Activated gamma-delta T cell treated with Interleukin-2 at 50 U/mL for 16 hours (primary cell): ENCODE data around the gene SAMD11.
"Not testable (repeated sequence)": the region's sequence is repeated elsewhere in the genome, so short reads cannot be mapped to it uniquely, and the experiment has no call there.

ENCODE experiments used
- DNase-seq: peaks from one replicate; pipeline ENCODE4 v3.0.0-alpha.2; 2020

Gene SAMD11

DNA sequence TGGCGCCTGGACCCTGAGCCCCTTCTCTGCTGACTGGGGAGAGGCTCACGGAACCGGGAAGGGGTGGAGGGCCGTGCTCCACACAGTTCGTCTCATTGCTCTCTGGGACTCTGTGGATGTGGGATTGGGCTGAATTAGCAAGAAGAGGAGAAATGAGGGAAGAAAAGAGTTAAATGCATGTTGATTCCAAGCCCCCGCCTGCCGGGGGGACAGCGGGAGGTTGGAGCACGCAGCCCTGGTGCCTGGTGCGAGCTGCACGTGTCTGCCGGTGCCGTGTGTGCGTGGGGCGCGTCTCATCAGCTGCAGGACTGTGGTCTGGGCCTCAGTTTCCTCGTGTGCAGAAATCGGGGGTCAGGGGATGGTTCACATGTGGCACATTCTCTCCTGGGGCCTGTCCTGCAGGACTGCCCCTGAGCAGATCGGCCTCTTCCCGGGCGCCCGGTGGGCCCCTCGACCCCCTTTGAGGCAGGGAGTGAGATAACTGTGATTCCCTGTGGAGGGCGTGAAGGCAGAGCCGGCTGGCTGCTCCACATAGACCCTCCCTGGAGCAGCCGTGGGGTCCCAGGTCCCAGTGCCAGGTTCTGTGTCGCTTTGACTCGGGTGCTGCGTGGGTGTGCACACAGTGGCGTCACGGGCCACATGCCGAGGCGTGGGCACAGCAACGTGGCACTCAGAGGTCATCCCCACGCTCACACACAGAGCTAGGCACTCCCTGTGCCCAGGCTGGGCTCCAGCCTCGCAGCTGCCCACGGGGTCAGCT is 11.4 kb downstream of the SAMD11 start:
- no peak for DNase-seq

DNA sequence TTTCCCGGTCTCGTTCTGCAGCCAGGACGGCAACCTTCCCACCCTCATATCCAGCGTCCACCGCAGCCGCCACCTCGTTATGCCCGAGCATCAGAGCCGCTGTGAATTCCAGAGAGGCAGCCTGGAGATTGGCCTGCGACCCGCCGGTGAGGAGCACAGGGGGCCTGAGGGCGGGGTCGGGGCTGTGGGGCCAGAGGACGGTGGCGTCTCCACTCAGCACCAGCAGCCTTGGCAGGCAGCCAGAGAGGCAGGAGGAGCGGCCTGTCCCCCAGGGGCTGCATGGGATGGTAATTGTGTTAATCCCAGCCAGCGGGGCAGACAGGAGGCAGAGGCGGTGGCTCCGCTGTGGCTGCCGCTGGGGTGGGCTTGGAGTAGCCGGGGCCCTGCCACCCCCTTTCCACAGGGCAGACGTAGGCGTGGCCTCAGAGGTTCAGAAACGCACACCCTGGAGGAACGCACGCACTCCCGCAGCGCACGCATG is 12.1 kb downstream of the SAMD11 start:
- no peak for DNase-seq

DNA sequence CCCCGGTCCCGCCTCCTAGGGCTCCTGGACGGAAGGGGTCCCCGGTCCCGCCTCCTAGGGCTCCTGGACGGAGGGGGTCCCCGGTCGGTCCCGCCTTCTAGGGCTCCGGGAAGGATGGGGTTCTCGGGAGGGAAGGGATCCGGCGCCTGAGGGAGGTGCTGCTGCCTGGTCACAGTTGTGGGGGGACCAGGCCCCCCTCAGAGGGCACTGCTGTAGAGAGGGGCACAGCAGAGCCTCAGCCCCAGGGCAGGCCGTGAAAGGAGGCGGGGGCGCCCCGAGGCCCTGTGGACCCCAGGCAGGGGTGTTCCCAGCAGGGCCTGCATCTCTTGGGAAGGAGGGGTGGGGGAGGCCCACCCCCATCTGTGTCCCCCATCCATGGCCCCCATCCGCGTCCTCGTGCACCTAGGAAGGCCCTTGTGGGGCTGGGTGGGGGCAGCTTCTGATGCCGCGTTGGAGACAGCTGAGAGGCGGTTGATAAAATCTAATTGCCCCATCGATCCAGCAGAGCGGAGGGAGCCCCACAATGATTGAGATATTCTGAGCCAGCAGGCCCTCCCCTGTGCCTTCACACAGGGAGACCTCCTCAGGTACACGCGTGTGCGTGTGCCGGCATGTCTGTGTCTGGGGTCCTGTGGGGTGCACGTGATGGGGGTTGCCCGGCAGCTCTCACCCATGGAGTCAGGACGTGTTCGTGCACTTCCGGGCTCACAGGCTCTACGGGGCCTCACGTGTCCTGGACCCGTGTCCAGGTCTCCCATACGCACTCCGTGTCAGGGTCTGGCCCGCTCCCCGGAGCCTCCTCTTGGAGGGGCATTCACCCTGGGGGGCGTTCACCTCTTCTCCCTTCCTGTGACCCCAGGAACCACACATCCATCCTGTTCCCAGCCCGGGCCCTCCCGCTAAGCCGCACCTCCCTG is 12.9 kb downstream of the SAMD11 start:
- no peak for DNase-seq

DNA sequence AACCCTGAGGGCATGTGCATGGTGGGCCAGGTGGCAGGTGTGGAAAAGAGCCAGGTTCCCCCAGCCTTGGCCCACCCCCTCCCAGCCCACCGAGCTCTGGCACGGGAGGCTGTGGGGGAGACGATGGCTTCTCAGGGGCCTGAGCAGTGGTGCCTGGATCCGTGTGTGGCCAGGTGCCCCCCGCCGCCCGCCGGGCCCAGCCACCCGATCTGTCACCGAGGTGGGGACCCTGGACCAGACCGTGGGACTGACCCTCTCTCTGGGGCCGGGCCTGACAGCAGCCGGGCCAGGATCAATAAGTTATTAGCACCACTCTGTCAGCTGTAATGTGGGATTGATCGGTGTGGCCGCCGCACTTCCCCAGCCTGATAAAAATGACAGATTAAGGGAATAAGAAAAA is 13.8 kb downstream of the SAMD11 start:
- DNase-seq = no peak

DNA sequence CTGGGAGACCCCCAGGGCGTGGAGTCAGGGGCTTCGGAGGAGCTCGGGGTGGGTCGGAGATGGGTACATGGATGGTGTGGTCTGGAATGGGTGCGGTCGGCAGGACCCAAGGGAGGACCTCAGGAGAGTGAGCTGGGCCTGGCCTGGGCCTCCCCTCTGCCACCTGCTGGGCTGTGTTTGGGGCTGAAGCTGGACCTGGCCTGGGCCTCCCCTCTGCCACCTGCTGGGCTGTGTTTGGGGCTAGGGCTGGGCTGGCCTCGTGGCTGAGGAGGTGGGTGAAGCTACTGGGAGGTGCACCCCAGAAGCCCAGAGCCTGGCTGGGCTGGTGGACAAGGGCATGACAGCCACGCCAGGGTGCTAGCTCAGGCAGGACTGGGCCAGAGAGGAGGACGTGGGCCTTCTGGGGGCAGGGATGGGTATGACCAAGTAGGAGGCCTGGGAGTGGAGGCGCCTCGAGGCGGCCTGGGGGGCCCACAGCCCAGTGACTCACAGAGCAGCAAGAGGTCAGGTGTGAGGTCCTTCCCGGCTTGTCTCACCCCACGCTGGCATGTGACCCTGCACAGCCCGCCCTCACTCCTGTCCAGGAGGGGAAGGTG is 14.5 kb downstream of the SAMD11 start:
- no peak for DNase-seq

DNA sequence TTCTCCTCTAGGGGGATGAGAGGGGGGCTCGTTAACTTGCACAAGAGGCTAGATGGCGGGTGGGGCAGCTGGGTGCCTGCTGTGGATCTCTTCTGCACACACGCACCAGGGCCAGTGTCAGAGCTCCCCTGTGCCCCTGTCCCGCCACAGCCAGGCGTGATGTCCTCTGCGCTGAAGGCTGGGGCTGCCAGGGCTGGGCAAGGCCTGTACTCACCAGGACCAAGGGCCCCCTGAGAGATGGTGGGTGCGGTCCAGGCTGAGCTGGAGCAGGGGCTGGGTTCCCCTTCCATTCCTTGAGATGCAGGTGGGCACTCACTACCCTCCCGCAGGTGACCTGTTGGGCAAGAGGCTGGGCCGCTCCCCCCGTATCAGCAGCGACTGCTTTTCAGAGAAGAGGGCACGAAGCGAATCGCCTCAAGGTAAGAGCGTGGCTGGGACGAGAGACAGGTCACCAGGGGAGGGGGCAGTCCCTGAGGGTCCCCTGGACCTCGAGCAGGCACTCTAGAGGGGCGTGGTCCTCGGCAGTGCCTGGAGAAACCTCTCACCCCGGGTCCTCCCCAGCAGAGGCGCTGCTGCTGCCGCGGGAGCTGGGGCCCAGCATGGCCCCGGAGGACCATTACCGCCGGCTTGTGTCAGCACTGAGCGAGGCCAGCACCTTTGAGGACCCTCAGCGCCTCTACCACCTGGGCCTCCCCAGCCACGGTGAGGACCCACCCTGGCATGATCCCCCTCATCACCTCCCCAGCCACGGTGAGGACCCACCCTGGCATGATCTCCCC is 15.2 kb downstream of the SAMD11 start:
- DNase-seq = no peak

DNA sequence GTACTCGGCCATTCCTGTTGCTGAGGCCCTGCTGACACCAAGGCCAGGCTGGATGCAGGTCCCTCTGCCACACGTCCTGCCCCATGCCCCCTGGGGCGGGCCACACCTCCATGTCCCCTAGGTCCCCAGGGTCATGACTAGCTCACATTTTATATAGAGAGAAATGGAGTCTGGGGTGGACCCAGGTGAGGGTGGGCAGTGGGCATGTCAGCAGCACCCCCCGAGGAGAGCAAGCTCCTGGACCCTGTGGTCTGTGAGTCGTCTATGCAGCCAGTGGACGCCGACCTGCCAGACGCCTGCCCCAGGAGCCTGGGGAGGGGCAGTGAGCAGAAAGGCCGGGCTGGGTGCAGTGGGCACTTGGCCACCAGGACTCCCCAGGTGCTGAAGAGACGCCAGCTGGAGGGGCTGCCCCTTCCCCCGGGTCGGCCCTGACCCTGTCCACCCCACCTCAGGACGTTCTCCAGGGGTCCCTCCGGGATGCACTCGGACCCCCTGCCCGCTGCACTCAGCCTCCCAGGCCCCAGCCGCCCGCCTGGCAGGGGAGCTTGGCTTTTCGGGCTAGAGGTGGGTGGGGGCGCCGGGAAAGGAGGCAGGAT is 15.9 kb downstream of the SAMD11 start:
- DNase-seq = no peak

DNA sequence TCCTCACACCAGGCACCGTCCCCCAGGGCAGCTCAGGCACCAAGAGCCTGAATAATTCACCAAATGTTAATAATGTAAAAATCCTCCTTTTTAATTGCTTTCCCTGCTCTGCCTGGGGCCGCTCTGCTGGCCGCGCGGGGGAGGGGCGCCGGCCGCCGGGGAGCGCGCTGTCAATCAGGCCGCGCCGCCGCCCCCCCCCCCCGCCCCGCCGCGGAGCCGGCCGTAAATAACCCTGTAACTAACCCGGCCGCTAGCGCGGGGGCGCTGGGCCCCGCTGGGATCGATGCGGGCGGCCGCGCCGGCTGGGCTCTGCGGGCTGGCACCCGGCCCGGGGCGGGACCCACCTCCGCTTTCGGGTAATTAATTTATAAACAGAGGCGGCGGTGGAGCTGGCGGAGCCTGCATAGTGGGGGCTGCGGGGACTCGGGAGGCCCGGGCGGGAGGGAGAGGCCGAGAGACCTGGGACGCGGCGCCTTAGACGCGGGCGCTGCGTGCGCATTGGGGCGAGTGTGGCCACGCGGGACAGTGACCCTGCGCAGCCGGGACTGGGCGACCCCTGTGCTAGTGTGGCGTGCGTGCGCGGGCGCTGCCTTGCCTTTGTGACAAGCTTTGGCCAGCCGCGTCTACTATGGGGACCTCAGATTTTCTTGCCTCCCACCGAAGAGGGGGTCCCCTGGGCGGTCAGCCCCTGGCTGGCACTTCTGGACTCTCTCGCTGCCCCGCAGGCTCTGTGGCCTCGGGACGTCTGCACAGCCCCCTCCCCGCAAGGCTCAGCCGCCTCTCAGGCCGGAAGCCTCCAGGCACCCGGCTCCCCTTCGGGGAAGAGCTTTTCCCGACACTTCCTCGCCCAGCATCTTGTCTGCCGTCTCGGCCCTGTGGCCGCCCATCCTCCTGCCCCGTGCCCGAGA is 16.6 kb downstream of the SAMD11 start:
- no peak for DNase-seq

DNA sequence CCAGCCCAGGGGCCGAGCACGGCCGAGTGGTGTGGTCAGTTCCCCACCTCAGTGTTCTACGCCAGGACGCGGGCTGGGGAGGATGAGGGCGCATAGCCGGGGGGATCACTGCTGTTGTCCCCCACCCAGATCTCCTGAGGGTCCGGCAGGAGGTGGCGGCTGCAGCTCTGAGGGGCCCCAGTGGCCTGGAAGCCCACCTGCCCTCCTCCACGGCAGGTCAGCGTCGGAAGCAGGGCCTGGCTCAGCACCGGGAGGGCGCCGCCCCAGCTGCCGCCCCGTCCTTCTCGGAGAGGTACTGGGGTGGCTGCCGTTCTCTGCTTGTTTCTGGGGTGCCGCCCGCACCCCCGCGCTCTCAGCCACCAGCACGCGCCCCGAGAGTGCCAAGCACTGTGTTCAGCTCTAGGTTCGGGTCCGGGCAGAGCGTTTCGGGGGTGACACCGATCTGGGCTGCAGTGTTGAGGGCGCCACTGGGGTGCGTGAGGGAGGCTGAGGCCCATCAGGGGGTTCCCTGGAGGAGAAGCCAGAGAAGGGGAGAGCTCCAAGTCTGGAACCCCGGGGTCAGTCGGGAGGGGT is 17.4 kb downstream of the SAMD11 start:
- no peak for DNase-seq

DNA sequence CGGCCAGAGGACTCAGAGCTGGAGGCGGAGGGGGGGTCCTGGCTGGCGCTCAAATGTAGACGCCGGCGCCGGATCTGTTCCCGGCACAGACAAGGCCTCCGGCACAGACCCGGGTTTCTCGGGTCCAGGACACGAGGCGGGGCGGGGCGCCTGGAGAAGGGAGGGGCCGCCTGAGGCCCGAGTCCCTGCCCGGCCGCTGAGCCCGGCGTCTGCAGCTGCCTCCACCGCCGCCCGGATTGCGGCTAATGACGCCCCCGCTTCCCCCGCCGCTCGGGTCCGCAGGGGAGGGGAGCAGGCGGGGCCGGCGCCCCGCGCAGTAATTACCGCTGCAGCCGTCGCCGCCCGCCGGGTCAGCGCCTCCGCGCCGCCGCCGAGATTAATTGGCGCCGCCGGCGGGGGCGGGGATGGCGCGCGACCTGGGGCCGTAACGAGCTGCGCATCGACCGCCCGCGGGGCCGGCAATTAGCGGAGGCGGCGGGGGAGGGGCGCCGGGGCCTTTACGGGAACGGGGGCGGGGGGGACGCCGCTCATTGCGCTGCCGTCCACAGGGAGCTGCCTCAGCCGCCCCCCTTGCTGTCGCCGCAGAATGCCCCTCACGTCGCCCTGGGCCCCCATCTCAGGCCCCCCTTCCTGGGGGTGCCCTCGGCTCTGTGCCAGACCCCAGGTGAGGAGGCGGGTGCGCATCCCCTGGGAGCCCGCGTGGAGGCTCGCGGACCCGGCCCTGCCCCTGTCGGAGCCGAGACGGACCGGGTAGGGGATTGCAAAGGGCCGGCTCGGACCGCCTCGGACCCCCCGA is 18.1 kb downstream of the SAMD11 start:
- DNase-seq = no peak

DNA sequence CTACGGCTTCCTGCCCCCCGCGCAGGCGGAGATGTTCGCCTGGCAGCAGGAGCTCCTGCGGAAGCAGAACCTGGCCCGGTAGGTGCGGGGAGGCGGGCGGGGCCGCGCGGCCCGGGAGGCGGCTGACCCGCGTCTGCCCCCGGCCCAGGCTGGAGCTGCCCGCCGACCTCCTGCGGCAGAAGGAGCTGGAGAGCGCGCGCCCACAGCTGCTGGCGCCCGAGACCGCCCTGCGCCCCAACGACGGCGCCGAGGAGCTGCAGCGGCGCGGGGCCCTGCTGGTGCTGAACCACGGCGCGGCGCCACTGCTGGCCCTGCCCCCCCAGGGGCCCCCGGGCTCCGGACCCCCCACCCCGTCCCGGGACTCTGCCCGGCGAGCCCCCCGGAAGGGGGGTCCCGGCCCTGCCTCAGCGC is 18.7 kb downstream of the SAMD11 start:
- no peak for DNase-seq

DNA sequence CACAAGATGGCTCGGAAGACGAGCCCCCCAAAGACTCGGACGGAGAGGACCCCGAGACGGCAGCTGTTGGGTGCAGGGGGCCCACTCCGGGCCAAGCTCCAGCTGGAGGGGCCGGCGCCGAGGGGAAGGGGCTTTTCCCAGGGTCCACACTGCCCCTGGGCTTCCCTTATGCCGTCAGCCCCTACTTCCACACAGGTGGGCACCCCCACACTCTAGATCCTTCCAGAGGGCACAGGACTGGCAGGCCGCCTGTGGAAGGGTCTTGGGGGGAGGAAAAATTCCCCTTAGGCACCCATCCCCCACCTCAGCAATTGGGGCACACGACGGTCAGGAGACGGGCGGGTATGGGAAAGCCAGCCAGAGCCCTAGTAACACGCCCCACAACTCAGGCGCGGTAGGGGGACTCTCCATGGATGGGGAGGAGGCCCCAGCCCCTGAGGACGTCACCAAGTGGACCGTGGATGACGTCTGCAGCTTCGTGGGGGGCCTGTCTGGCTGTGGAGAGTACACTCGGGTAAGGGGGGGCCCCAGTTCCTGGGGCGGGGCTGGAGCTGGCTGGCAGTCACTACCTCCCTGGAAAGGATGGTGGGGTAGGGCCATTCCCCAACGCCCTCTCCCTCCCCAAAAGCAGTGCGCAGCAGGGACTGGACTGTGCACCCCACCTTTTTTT is 19.3 kb downstream of the SAMD11 start:
- DNase-seq = no peak

DNA sequence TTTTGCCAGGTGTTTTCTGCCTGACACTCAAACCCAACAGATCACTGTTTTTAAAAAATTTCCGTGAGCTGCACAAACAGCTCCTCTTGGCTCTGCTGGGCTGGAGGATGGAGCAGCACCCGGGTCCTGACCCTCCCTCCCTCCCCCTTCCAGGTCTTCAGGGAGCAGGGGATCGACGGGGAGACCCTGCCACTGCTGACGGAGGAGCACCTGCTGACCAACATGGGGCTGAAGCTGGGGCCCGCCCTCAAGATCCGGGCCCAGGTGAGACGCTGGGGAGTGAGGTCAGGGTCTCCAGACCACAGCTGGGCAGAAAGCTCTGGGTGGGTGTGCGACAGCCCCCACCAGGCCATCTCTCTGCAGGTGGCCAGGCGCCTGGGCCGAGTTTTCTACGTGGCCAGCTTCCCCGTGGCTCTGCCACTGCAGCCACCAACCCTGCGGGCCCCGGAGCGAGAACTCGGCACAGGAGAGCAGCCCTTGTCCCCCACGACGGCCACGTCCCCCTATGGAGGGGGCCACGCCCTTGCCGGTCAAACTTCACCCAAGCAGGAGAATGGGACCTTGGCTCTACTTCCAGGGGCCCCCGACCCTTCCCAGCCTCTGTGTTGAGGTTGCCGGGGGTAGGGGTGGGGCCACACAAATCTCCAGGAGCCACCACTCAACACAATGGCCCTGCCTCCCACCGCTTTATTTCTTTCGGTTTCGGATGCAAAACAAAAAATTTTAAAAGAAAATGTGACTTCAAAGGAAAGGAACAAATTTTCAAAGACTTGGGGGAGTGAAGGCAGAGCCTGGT is 20.0 kb downstream of the SAMD11 start:
- DNase-seq = no peak

DNA sequence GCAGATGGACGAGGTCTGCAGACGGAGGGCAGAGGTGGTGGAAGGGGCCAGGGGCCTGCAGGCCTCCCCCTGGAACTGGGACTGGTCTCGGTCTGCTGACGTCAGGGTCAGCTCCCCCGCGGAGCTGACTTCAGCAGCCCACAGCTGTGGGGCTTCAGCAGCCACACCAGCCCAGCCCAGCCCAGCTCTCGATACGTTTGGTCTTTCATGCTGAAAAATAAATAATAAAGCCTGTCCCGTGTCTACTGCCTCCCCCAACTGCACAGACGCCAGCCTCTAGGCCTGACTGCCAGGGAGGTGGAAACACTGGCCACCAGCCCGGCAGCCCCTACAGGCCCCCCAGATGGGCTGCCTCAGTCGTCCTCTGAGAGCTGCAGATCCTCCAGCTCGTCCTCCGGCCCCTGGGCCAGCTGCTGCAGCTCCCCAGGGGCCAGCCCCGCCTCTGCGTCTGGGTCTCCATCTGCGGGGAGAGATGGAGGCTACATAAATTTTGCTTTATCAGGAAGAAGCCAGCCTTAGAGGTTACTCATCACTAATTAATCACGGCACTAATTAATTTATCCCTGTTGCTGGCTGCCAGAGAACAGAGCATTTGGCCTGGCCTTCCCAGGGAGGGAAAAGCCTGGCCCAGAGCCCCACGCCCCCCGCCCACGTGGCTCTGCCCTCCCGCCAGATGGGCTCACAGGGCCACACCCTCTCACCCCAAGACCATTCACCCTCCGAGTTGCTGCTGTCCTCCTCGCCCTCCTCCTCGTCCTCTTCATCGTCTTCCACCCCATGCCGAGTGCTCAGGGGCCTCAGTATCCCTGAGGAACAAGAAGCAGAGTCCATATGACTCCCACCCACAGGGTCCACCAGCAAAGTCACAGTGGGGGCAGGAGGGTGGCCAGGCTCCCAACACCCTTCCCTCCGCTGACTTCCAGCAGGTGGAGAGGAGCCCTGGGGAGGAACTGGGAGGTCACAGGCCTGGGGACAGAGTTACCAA is 20.9 kb downstream of the SAMD11 start:
- no peak for DNase-seq

DNA sequence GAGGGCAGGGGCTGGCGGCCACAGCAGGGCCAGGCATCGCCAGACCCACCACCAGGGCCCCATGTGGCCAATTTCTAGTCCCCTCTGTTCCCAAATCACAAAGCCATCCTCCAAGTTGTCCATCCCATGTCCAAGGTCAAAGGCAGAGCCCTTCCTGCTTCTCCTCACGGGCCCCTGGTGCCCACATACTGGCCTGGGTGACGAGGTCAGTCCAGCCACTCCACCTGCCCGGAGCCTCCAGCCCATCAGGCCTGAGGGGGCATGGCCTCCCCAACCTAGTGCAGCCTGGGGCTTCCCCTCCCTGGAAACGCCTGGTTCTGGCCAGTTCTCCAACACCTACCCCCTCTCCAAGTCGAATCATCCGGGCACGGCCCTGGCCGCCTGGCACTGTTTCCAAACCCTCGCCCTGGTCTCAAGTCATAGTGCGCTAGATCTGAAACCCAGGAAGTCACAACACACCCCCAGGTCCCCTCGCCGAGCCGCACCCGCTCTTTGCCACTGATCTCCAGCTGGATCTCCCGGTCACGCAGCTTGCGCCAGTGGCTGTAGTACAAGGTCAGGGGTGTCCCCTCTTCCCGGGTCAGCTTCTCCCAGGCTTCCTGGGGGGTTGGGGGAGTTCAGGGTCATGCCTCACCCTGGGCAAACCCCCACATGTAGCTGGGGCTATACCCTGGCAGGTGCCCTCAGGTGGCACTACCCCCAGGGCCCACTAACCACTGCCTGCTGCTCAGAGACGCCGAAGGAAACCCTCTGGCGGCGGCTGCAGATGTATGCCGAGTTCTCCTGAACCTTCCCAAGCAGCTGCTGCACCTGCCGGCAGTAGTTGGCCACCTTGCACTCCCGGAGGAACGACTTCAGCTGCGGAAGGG is 22.2 kb downstream of the SAMD11 start:
- DNase-seq = no peak

DNA sequence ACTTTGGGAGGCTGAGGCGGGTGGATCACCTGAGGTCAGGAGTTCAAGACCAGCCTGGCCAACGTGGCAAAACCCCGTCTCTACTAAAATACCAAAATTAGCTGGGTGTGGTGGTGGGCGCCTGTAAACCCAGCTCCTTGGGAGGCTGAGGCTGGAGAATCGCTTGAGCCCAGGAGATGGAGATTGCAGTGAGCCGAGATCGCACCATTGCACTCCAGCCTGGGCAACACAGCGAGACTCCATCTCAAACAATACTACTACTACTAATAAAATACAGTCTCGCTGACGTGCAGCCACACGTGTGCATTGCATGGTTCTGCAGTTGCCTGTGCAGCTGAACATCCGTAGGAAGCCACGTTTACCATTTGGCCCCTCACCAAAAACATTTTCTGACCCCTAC is 23.1 kb downstream of the SAMD11 start:
- not testable (repeated sequence) for DNase-seq
